ENCODE results near the gene DOK7.

DOK7 gene

DNA sequence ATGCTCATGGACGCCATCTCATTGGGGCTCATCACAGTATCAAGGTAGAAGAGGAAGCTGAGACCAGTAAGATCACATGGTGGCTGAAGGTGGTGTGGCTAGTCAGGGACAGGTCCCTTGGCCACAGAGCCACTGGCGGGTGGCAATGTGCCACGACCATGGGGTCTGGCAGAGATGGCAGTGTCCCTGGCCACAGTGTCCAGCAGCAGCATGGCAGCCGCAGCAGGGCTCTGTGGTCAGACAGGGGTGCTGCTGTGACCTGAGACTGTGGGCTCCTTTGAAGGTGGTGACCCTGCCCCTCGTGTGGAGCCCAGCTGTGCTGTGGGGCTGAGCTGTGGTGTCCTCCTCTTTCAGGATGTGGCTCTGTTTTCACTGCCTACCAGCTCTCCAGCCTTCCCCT is 2.2 kb upstream of the DOK7 start:
- Histone ChIP-seq H3K9me3 (ENCODE audit: insufficient read depth, low read length) (peaks cover 13% of the 10 kb centered on the region; the same call in 1 of the 2 replicates), H3K27me3 (ENCODE audit: insufficient read depth, insufficient read length) (peaks cover 87% of the 10 kb centered on the region), H3K36me3 (ENCODE audit: insufficient read depth, insufficient read length, low read length) (no peaks in the 10 kb centered on the region), H3K9ac (ENCODE audit: insufficient read length, low read depth) (no peak overlapping the region), H3K4me1 (ENCODE audit: insufficient read depth, insufficient read length) (peaks cover 11% of the 10 kb centered on the region), H3K4me3 (ENCODE audit: insufficient read length, low read depth) (no peak overlapping the region)
- DNase-seq (ENCODE audit: low read depth, low spot score), result no peak
- TF ChIP-seq SUZ12 (IDR thresholded peaks at IDR 0.05; ENCODE audit: extremely low read depth, insufficient read depth, insufficient read length) (no peak), ZNF274 (IDR thresholded peaks at IDR 0.05; ENCODE audit: low read depth, low read length) (no peak), YY1 (IDR thresholded peaks at IDR 0.05; ENCODE audit: insufficient read depth, insufficient read length) (no peak)

DNA sequence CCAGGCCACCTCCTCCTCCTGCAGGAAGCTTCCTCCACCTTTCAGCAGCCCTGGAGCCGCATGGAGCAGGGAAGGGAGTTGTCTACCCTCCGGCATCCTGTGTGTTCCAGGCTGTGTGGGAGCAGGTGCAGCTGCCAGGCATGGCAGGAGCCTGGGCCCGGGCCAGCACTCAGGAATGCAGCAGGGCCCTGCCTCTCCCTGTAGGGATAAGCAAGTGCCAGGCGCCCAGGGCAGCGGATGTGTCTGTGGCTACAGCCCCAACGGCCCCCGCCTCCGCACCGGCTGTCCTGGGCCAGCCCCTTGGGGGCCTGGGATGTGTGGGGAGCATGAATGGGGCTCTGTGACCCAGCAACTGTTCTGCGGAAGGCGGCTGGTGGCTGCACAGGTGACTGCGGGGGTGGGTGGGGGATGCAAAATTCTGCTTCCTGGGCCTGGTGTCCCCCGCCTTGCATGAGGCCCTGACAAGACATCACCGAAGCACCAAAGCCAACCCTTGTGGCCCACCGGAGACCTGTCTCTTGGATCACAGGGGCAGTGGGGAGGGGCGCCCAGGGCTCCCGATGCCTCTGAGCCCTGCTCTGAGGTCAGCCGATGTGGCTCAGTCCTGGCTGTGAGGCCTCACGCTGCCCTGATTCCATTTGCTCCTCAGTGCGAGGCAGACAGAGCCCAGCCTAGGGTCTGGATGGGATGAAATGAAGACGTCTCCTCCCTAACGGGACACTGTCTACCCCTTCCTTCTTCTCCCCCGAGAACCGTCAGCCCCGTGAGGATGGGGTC is 1.4 kb upstream of the DOK7 start:
- no peak for DNase-seq (ENCODE audit: low read depth, low spot score)
- peaks cover 91% of the 10 kb centered on the region for H3K27me3 ChIP-seq (ENCODE audit: insufficient read depth, insufficient read length)
- H3K4me3 ChIP-seq (ENCODE audit: insufficient read length, low read depth), result no peak overlapping the region
- TF ChIP-seq ZNF274 (IDR thresholded peaks at IDR 0.05; ENCODE audit: low read depth, low read length) (no peak), YY1 (IDR thresholded peaks at IDR 0.05; ENCODE audit: insufficient read depth, insufficient read length) (no peak), SUZ12 (IDR thresholded peaks at IDR 0.05; ENCODE audit: extremely low read depth, insufficient read depth, insufficient read length) (no peak)
- H3K9me3 ChIP-seq (ENCODE audit: insufficient read depth, low read length), result peaks cover 12% of the 10 kb centered on the region; the same call in 1 of the 2 replicates
- H3K36me3 ChIP-seq (ENCODE audit: insufficient read depth, insufficient read length, low read length), result no peaks in the 10 kb centered on the region
- H3K4me1 ChIP-seq (ENCODE audit: insufficient read depth, insufficient read length), result peaks cover 15% of the 10 kb centered on the region
- H3K9ac ChIP-seq (ENCODE audit: insufficient read length, low read depth), result no peak overlapping the region

DNA sequence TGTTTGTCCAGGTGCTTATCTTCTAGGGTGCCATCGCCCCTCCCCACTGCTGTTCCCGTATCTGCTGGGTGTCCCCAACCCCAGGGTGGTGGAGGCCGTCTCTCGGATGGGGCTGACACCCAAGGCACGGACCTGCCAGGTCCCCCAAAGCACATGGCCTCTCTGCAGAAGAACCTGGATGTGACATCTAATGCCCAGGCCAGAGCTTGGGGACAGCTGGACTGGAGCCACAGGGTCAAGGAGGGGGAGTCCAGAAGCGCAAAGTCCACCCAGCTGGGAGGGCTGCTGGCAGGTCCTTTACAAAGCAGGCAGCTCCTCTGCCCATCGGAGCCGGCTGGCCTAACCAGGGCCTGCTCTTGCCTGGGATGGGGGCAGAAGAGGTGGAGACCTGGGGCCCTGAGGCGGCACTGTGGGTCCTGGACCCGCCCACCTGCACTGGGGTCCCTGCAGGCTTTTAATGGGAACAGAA is 751 bp upstream of the DOK7 start:
- no peak overlapping the region for H3K4me3 ChIP-seq (ENCODE audit: insufficient read length, low read depth)
- peak overlapping the region; percentile 32 for H3K9ac ChIP-seq (ENCODE audit: insufficient read length, low read depth)
- H3K27me3 ChIP-seq (ENCODE audit: insufficient read depth, insufficient read length), result peaks cover 88% of the 10 kb centered on the region
- TF ChIP-seq ZNF274 (IDR thresholded peaks at IDR 0.05; ENCODE audit: low read depth, low read length) (no peak), YY1 (IDR thresholded peaks at IDR 0.05; ENCODE audit: insufficient read depth, insufficient read length) (no peak), SUZ12 (IDR thresholded peaks at IDR 0.05; ENCODE audit: extremely low read depth, insufficient read depth, insufficient read length) (no peak)
- peaks cover 15% of the 10 kb centered on the region for H3K4me1 ChIP-seq (ENCODE audit: insufficient read depth, insufficient read length)
- peaks cover 12% of the 10 kb centered on the region; the same call in 1 of the 2 replicates for H3K9me3 ChIP-seq (ENCODE audit: insufficient read depth, low read length)
- no peaks in the 10 kb centered on the region for H3K36me3 ChIP-seq (ENCODE audit: insufficient read depth, insufficient read length, low read length)
- DNase-seq (ENCODE audit: low read depth, low spot score), result no peak

DNA sequence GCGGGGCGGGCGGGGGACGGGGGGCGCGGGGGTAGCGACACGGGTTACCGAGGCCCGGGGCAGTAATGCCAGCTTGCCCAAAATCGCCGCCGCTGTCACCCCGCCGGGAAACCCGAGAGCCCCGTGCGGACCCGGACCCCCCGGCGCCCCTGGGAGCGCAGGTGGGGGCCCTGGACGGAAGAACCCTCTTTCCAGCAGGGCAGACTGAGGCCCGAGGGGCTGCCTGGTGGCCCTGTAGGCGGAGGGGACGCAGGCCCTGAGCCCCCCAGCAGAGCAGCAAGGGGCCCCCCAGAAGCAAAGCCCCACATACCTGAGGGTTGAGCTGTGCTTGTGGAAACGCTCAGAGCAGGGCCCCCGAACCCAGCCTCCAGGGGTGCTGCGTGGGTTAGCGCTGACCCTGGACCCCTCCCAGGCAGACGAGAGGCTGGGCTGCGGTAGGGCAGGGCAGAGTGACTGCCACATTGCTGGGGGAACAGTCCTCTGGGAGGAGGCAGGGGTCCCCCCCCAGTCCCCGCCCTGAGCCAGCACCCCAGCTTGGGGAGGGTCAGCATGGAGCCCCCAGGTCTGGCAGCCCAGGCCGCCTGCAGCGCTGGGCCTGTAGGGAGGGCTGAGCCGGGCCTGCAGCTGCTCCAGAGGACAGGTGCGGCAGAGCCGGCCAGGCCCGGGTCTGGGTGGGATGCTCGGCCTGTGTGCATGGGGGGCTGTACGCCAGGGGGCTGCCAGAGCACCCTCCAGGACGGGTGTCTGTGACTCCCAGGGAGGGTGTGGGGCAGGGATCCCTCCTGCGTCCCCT is 646 bp downstream of the DOK7 start:
- H3K4me1 ChIP-seq (ENCODE audit: insufficient read depth, insufficient read length), result peaks cover 15% of the 10 kb centered on the region
- H3K4me3 ChIP-seq (ENCODE audit: insufficient read length, low read depth), result no peak overlapping the region
- TF ChIP-seq ZNF274 (IDR thresholded peaks at IDR 0.05; ENCODE audit: low read depth, low read length) (no peak), YY1 (IDR thresholded peaks at IDR 0.05; ENCODE audit: insufficient read depth, insufficient read length) (no peak), SUZ12 (IDR thresholded peaks at IDR 0.05; ENCODE audit: extremely low read depth, insufficient read depth, insufficient read length) (no peak)

DNA sequence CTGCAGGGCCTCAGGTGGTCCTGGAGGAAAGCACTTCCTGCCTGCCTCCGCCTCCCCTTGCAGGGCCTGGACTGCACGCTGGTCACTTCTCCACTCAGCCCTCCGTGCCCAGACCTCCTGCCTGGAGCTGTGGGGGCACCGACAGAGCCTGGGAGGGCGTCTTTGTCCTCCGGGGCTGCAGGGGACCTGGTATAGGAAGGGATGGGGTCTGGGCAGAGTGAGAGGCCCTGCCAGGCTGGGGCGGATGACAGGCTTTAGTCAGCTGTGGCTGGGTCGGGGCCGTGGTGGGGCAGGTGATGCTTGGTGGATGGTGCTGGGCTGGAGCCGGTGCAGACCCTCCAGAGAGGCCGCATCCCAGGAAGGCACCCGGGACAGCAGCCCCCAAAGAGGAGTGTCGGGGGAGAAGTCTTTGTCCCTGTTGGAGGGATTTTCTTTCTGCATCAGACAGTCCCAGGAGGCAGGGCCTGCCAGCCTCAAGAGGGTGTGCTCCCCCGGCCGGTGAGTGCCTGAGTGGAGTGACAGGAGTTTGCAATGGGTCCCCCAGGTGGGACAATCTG is 1.3 kb downstream of the DOK7 start:
- H3K4me1 ChIP-seq (ENCODE audit: insufficient read depth, insufficient read length), result peaks cover 15% of the 10 kb centered on the region
- no peak for DNase-seq (ENCODE audit: low read depth, low spot score)
- TF ChIP-seq SUZ12 (IDR thresholded peaks at IDR 0.05; ENCODE audit: extremely low read depth, insufficient read depth, insufficient read length) (no peak), ZNF274 (IDR thresholded peaks at IDR 0.05; ENCODE audit: low read depth, low read length) (no peak), YY1 (IDR thresholded peaks at IDR 0.05; ENCODE audit: insufficient read depth, insufficient read length) (no peak)
- H3K36me3 ChIP-seq (ENCODE audit: insufficient read depth, insufficient read length, low read length), result no peaks in the 10 kb centered on the region
- peaks cover 12% of the 10 kb centered on the region; the same call in 1 of the 2 replicates for H3K9me3 ChIP-seq (ENCODE audit: insufficient read depth, low read length)
- H3K9ac ChIP-seq (ENCODE audit: insufficient read length, low read depth), result peak overlapping the region; percentile 46
- H3K4me3 ChIP-seq (ENCODE audit: insufficient read length, low read depth), result no peak overlapping the region
- peaks cover 86% of the 10 kb centered on the region for H3K27me3 ChIP-seq (ENCODE audit: insufficient read depth, insufficient read length)

More for the DNA sequence above, 646 bp downstream of the DOK7 start:
- Histone ChIP-seq H3K27me3 (ENCODE audit: insufficient read depth, insufficient read length) (peaks cover 86% of the 10 kb centered on the region), H3K36me3 (ENCODE audit: insufficient read depth, insufficient read length, low read length) (no peaks in the 10 kb centered on the region), H3K9ac (ENCODE audit: insufficient read length, low read depth) (peak overlapping the region; percentile 46), H3K9me3 (ENCODE audit: insufficient read depth, low read length) (peaks cover 12% of the 10 kb centered on the region; the same call in 1 of the 2 replicates)
- DNase-seq (ENCODE audit: low read depth, low spot score), result no peak

DNA sequence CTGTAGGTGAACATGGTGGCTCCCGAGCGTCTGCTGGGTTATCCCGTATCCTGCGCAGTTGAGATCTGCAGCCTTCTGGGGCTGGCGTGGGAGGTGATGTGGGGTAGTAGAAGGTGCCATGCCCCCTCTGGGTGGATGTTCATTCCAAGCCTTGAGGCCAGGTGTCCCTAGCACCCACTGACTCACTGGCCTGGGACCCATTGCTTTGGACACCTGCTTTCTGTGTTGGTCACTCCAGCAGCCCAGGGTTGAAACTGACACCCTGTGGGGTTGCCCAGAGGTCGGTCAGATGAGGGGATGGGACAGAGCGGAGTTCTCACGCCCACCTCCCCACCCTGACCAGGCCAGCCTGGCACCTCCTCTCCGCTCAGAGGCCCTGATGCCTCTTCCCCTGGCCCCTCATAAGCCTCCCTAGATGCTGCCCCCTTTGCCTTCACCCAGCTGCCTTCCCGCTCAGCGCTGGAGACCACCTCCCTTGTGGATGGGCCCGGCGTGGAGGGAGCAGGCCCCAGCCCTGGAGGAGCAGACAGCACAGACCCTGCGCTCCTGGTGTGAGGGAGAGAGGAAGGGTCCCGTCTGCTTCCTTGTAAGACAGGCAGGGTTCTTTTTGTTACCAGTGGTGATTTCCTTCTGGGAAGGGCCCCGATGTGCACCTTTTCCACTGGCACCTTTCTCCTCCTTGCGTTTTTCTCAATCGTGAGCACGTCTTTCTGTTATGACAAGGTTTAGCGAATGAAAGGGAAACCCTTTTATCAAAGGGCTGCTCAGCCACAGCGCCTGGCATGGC is 2.0 kb downstream of the DOK7 start:
- H3K27me3 ChIP-seq (ENCODE audit: insufficient read depth, insufficient read length), result peaks cover 87% of the 10 kb centered on the region
- H3K36me3 ChIP-seq (ENCODE audit: insufficient read depth, insufficient read length, low read length), result no peaks in the 10 kb centered on the region

More for the DNA sequence above, 2.0 kb downstream of the DOK7 start:
- peaks cover 16% of the 10 kb centered on the region for H3K4me1 ChIP-seq (ENCODE audit: insufficient read depth, insufficient read length)
- H3K9ac ChIP-seq (ENCODE audit: insufficient read length, low read depth), result peak overlapping the region; percentile 39
- TF ChIP-seq SUZ12 (IDR thresholded peaks at IDR 0.05; ENCODE audit: extremely low read depth, insufficient read depth, insufficient read length), result no peak
- TF ChIP-seq ZNF274 (IDR thresholded peaks at IDR 0.05; ENCODE audit: low read depth, low read length), result no peak
- no peak for TF ChIP-seq YY1 (IDR thresholded peaks at IDR 0.05; ENCODE audit: insufficient read depth, insufficient read length)
- DNase-seq (ENCODE audit: low read depth, low spot score), result no peak
- H3K4me3 ChIP-seq (ENCODE audit: insufficient read length, low read depth), result no peak overlapping the region
- H3K9me3 ChIP-seq (ENCODE audit: insufficient read depth, low read length), result peaks cover 10% of the 10 kb centered on the region; the same call in 1 of the 2 replicates
